ENCODE data around the gene REM2. TPM values are rescaled to one million over a fixed set of nuclear protein-coding genes. Genes with fewer than 3 reads are reported as not detected.

REM2 gene
- total RNA-seq, 1 experiment from 2014 or later: not detected

- TF ChIP-seq EZH2 (IDR thresholded peaks at IDR 0.05; ENCODE audit: borderline replicate concordance, low read depth, low read length, poor library complexity, severe bottlenecking) (no peak), CTCF (conservative IDR thresholded peaks at IDR 0.05; ENCODE audit: low read depth, low read length) (no peak)
- intact Hi-C loops (cut with micrococcal nuclease; ENCODE audit: unreplicated experiment): no loop called here
- Histone ChIP-seq H3K36me3 (ENCODE audit: insufficient read depth, low read length, poor library complexity, severe bottlenecking) (no peaks in the 10 kb centered on the region), H3K27me3 (replicated peaks; ENCODE audit: insufficient read depth, low read depth, low read length, poor library complexity) (no peaks in the 10 kb centered on the region), H3K9me3 (ENCODE audit: low read depth, low read length, poor library complexity, severe bottlenecking) (no peaks in the 10 kb centered on the region), H3K27ac (ENCODE audit: low read depth, low read length, poor library complexity, severe bottlenecking) (no peak overlapping the region), H3K4me3 (ENCODE audit: low read depth, low read length, poor library complexity, severe bottlenecking) (no peak overlapping the region), H3K4me1 (ENCODE audit: insufficient read depth, low read length, poor library complexity, severe bottlenecking) (peaks cover 20% of the 10 kb centered on the region)
- no peak for DNase-seq (ENCODE audit: low spot score)
- POLR2A ChIA-PET (ENCODE audit: low non-redundant PET): no interaction called here
- CTCF ChIA-PET: interaction anchor here (0.6 kb wide), 1 partner anchor 35 kb away, joined by 3 read pairs; no protein-coding TSS in a partner anchor
- no TSS peak for BruUV-seq (replicated peaks)
Observed at GRCh38 chr14:22866874-22867273, 16.1 kb upstream of the REM2 start.

GRCh38 chr14:22870811-22871223, 12.2 kb upstream of the REM2 start:
- no peak for DNase-seq (ENCODE audit: low spot score)
- no peaks in the 10 kb centered on the region for H3K9me3 ChIP-seq (ENCODE audit: low read depth, low read length, poor library complexity, severe bottlenecking)
- no peaks in the 10 kb centered on the region for H3K36me3 ChIP-seq (ENCODE audit: insufficient read depth, low read length, poor library complexity, severe bottlenecking)
- ChIA-PET CTCF (no interaction called here), POLR2A (ENCODE audit: low non-redundant PET) (interaction anchor here (0.7 to 0.8 kb wide), 2 partner anchors 78 to 183 kb away, joined by 3 to 5 read pairs; no protein-coding TSS in a partner anchor)
- H3K4me3 ChIP-seq (ENCODE audit: low read depth, low read length, poor library complexity, severe bottlenecking): peak overlapping the region; percentile 96
- BruUV-seq (replicated peaks): no TSS peak
- intact Hi-C loops (cut with micrococcal nuclease; ENCODE audit: unreplicated experiment): no loop called here
- TF ChIP-seq CTCF (conservative IDR thresholded peaks at IDR 0.05; ENCODE audit: low read depth, low read length) (no peak), EZH2 (IDR thresholded peaks at IDR 0.05; ENCODE audit: borderline replicate concordance, low read depth, low read length, poor library complexity, severe bottlenecking) (no peak)
- no peaks in the 10 kb centered on the region for H3K27me3 ChIP-seq (replicated peaks; ENCODE audit: insufficient read depth, low read depth, low read length, poor library complexity)
- peak overlapping the region; percentile 75 for H3K27ac ChIP-seq (ENCODE audit: low read depth, low read length, poor library complexity, severe bottlenecking)
- H3K4me1 ChIP-seq (ENCODE audit: insufficient read depth, low read length, poor library complexity, severe bottlenecking): peaks cover 19% of the 10 kb centered on the region

GRCh38 chr14:22871224-22872032, 11.6 kb upstream of the REM2 start, which contains the start of gene LRP10:
TSS of gene LRP10 (plus strand) at chr14:22871740. CDS start at chr14:22872304, 564 bp downstream.
- peak within 1 kb of the TSS; percentile 75 for H3K27ac ChIP-seq (ENCODE audit: low read depth, low read length, poor library complexity, severe bottlenecking)
- intact Hi-C loops (cut with micrococcal nuclease; ENCODE audit: unreplicated experiment): no loop called here
- TF ChIP-seq EZH2 (IDR thresholded peaks at IDR 0.05; ENCODE audit: borderline replicate concordance, low read depth, low read length, poor library complexity, severe bottlenecking) (no peak), CTCF (conservative IDR thresholded peaks at IDR 0.05; ENCODE audit: low read depth, low read length) (no peak)
- POLR2A ChIA-PET (ENCODE audit: low non-redundant PET): interaction anchor here (0.7 to 0.8 kb wide), 2 partner anchors 78 to 182 kb away, joined by 3 to 5 read pairs; no protein-coding TSS in a partner anchor
- no peaks in the 10 kb centered on the region for H3K9me3 ChIP-seq (ENCODE audit: low read depth, low read length, poor library complexity, severe bottlenecking)
- CTCF ChIA-PET: interaction anchor here (1.1 to 1.2 kb wide), 2 partner anchors 11 to 48 kb away, joined by 3 to 4 read pairs; partner anchors contain the start of gene REM2
- BruUV-seq (replicated peaks): no TSS peak
- H3K4me3 ChIP-seq (ENCODE audit: low read depth, low read length, poor library complexity, severe bottlenecking): peak within 1 kb of the TSS; percentile 96
- H3K27me3 ChIP-seq (replicated peaks; ENCODE audit: insufficient read depth, low read depth, low read length, poor library complexity): no peaks in the 10 kb centered on the region
- peaks cover 13% of the 10 kb centered on the region for H3K4me1 ChIP-seq (ENCODE audit: insufficient read depth, low read length, poor library complexity, severe bottlenecking)
- DNase-seq (ENCODE audit: low spot score): peak; percentile 55
- no peaks in the 10 kb centered on the region for H3K36me3 ChIP-seq (ENCODE audit: insufficient read depth, low read length, poor library complexity, severe bottlenecking)
